WTC11 (cell line): ENCODE results near the gene CENPF.

Experiments
- CBFB ChIP-seq: sonication (generic); formaldehyde crosslinking; IDR thresholded peaks from 2 replicates; pipeline ENCODE4 v1.8.1; 2022; ENCODE audit warnings: mild to moderate bottlenecking, low read depth, missing genetic modification reagents
- FOXK1 ChIP-seq: sonication (generic); formaldehyde crosslinking; IDR thresholded peaks from 2 replicates; pipeline ENCODE4 v1.8.0; 2022; ENCODE audit warnings: mild to moderate bottlenecking, moderate library complexity, missing genetic modification reagents
- HMGA2 ChIP-seq: fragments of 250-450 bp; sonication (Bioruptor Pico); IDR thresholded peaks from 2 replicates; pipeline ENCODE4 v1.4.0; 2021; ENCODE audit warnings: mild to moderate bottlenecking, moderate library complexity
- NFE2L1 ChIP-seq: sonication (generic); formaldehyde crosslinking; IDR thresholded peaks from 2 replicates; pipeline ENCODE4 v1.8.1; 2023; ENCODE audit warnings: missing genetic modification reagents
- SP1 ChIP-seq: sonication (generic); formaldehyde crosslinking; conservative IDR thresholded peaks from 2 replicates; pipeline ENCODE4 v1.8.1; 2022; ENCODE audit warnings: missing genetic modification reagents
- TF ChIP-seq, protein P1 (sequence below): fragments of 200-600 bp; IDR thresholded peaks from 2 replicates; pipeline ENCODE4 v1.8.0; 2022; ENCODE audit warnings: antibody characterized with exemption
- TF ChIP-seq, protein P2 (sequence below): fragments of 250-450 bp; sonication (Bioruptor Pico); IDR thresholded peaks from 2 replicates; pipeline ENCODE4 v1.9.0; 2021; ENCODE audit warnings: mild to moderate bottlenecking
- TF ChIP-seq, protein P3 (sequence below): sonication (generic); formaldehyde crosslinking; IDR thresholded peaks from 2 replicates; pipeline ENCODE4 v1.8.0; 2022; ENCODE audit warnings: mild to moderate bottlenecking, missing genetic modification reagents
- TF ChIP-seq, protein P4 (sequence below): sonication (generic); formaldehyde crosslinking; IDR thresholded peaks from 2 replicates; pipeline ENCODE4 v1.8.1; 2023; ENCODE audit warnings: mild to moderate bottlenecking, missing genetic modification reagents, moderate library complexity
- TF ChIP-seq, protein P5 (sequence below): sonication (generic); formaldehyde crosslinking; IDR thresholded peaks from 2 replicates; pipeline ENCODE4 v1.8.0; 2022; ENCODE audit warnings: mild to moderate bottlenecking, missing genetic modification reagents
- TF ChIP-seq, protein P6 (sequence below): sonication (generic); formaldehyde crosslinking; IDR thresholded peaks from 2 replicates; pipeline ENCODE4 v1.8.1; 2023; ENCODE audit warnings: mild to moderate bottlenecking, missing genetic modification reagents, borderline replicate concordance
- TF ChIP-seq, protein P7 (sequence below): fragments of 250-450 bp; sonication (Bioruptor Pico); IDR thresholded peaks from 2 replicates; pipeline ENCODE4 v1.9.0; 2021; ENCODE audit warnings: mild to moderate bottlenecking
- TF ChIP-seq, protein P8 (sequence below): sonication (generic); formaldehyde crosslinking; IDR thresholded peaks from 2 replicates; pipeline ENCODE4 v1.8.0; 2022; ENCODE audit warnings: mild to moderate bottlenecking, missing genetic modification reagents
- TF ChIP-seq, protein P9 (sequence below): sonication (generic); formaldehyde crosslinking; conservative IDR thresholded peaks from 2 replicates; pipeline ENCODE4 v1.8.1; 2023; ENCODE audit warnings: mild to moderate bottlenecking, low read depth, missing genetic modification reagents, moderate library complexity

DNA sequence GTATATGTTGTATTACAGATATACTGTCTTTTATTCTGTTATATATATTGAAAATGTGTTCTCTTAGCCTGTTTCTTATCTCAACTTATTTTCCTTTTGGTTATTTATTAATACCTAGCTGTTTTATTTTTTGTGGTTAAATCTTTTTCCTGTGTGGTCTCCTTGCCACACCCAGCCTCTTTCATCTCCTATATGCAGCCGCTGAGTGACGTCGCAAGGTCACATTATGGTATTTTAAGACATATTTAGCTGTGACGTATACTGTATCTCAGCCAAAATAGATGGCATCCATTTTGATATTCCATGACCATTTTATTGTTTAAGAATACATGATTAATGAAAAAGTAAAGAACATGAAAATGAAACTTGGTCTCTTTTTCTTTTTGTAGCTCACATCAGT, 29.1 kb downstream of the CENPF start:
- no peak for TF ChIP-seq HMGA2 (CRISPR knock-in tag)
- no peak for TF ChIP-seq SP1
- TF ChIP-seq, protein P1, sequence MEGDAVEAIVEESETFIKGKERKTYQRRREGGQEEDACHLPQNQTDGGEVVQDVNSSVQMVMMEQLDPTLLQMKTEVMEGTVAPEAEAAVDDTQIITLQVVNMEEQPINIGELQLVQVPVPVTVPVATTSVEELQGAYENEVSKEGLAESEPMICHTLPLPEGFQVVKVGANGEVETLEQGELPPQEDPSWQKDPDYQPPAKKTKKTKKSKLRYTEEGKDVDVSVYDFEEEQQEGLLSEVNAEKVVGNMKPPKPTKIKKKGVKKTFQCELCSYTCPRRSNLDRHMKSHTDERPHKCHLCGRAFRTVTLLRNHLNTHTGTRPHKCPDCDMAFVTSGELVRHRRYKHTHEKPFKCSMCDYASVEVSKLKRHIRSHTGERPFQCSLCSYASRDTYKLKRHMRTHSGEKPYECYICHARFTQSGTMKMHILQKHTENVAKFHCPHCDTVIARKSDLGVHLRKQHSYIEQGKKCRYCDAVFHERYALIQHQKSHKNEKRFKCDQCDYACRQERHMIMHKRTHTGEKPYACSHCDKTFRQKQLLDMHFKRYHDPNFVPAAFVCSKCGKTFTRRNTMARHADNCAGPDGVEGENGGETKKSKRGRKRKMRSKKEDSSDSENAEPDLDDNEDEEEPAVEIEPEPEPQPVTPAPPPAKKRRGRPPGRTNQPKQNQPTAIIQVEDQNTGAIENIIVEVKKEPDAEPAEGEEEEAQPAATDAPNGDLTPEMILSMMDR: no peak
- TF ChIP-seq, protein P2, sequence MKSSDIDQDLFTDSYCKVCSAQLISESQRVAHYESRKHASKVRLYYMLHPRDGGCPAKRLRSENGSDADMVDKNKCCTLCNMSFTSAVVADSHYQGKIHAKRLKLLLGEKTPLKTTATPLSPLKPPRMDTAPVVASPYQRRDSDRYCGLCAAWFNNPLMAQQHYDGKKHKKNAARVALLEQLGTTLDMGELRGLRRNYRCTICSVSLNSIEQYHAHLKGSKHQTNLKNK (CRISPR knock-in tag): no peak
- TF ChIP-seq, protein P3, sequence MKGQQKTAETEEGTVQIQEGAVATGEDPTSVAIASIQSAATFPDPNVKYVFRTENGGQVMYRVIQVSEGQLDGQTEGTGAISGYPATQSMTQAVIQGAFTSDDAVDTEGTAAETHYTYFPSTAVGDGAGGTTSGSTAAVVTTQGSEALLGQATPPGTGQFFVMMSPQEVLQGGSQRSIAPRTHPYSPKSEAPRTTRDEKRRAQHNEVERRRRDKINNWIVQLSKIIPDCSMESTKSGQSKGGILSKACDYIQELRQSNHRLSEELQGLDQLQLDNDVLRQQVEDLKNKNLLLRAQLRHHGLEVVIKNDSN: no peak
- TF ChIP-seq, protein P4, sequence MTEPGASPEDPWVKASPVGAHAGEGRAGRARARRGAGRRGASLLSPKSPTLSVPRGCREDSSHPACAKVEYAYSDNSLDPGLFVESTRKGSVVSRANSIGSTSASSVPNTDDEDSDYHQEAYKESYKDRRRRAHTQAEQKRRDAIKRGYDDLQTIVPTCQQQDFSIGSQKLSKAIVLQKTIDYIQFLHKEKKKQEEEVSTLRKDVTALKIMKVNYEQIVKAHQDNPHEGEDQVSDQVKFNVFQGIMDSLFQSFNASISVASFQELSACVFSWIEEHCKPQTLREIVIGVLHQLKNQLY (CRISPR knock-in tag): no peak
- TF ChIP-seq NFE2L1: no peak
- TF ChIP-seq, protein P5, sequence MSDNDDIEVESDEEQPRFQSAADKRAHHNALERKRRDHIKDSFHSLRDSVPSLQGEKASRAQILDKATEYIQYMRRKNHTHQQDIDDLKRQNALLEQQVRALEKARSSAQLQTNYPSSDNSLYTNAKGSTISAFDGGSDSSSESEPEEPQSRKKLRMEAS: no peak
- TF ChIP-seq CBFB (CRISPR knock-in tag): no peak
- TF ChIP-seq, protein P6, sequence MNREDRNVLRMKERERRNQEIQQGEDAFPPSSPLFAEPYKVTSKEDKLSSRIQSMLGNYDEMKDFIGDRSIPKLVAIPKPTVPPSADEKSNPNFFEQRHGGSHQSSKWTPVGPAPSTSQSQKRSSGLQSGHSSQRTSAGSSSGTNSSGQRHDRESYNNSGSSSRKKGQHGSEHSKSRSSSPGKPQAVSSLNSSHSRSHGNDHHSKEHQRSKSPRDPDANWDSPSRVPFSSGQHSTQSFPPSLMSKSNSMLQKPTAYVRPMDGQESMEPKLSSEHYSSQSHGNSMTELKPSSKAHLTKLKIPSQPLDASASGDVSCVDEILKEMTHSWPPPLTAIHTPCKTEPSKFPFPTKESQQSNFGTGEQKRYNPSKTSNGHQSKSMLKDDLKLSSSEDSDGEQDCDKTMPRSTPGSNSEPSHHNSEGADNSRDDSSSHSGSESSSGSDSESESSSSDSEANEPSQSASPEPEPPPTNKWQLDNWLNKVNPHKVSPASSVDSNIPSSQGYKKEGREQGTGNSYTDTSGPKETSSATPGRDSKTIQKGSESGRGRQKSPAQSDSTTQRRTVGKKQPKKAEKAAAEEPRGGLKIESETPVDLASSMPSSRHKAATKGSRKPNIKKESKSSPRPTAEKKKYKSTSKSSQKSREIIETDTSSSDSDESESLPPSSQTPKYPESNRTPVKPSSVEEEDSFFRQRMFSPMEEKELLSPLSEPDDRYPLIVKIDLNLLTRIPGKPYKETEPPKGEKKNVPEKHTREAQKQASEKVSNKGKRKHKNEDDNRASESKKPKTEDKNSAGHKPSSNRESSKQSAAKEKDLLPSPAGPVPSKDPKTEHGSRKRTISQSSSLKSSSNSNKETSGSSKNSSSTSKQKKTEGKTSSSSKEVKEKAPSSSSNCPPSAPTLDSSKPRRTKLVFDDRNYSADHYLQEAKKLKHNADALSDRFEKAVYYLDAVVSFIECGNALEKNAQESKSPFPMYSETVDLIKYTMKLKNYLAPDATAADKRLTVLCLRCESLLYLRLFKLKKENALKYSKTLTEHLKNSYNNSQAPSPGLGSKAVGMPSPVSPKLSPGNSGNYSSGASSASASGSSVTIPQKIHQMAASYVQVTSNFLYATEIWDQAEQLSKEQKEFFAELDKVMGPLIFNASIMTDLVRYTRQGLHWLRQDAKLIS (CRISPR knock-in tag): no peak
- TF ChIP-seq, protein P7, sequence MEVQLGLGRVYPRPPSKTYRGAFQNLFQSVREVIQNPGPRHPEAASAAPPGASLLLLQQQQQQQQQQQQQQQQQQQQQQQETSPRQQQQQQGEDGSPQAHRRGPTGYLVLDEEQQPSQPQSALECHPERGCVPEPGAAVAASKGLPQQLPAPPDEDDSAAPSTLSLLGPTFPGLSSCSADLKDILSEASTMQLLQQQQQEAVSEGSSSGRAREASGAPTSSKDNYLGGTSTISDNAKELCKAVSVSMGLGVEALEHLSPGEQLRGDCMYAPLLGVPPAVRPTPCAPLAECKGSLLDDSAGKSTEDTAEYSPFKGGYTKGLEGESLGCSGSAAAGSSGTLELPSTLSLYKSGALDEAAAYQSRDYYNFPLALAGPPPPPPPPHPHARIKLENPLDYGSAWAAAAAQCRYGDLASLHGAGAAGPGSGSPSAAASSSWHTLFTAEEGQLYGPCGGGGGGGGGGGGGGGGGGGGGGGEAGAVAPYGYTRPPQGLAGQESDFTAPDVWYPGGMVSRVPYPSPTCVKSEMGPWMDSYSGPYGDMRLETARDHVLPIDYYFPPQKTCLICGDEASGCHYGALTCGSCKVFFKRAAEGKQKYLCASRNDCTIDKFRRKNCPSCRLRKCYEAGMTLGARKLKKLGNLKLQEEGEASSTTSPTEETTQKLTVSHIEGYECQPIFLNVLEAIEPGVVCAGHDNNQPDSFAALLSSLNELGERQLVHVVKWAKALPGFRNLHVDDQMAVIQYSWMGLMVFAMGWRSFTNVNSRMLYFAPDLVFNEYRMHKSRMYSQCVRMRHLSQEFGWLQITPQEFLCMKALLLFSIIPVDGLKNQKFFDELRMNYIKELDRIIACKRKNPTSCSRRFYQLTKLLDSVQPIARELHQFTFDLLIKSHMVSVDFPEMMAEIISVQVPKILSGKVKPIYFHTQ (CRISPR knock-in tag): no peak
- TF ChIP-seq, protein P8, sequence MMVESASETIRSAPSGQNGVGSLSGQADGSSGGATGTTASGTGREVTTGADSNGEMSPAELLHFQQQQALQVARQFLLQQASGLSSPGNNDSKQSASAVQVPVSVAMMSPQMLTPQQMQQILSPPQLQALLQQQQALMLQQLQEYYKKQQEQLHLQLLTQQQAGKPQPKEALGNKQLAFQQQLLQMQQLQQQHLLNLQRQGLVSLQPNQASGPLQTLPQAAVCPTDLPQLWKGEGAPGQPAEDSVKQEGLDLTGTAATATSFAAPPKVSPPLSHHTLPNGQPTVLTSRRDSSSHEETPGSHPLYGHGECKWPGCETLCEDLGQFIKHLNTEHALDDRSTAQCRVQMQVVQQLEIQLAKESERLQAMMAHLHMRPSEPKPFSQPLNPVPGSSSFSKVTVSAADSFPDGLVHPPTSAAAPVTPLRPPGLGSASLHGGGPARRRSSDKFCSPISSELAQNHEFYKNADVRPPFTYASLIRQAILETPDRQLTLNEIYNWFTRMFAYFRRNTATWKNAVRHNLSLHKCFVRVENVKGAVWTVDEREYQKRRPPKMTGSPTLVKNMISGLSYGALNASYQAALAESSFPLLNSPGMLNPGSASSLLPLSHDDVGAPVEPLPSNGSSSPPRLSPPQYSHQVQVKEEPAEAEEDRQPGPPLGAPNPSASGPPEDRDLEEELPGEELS: no peak
- TF ChIP-seq FOXK1 (CRISPR knock-in tag): no peak
- TF ChIP-seq, protein P9, sequence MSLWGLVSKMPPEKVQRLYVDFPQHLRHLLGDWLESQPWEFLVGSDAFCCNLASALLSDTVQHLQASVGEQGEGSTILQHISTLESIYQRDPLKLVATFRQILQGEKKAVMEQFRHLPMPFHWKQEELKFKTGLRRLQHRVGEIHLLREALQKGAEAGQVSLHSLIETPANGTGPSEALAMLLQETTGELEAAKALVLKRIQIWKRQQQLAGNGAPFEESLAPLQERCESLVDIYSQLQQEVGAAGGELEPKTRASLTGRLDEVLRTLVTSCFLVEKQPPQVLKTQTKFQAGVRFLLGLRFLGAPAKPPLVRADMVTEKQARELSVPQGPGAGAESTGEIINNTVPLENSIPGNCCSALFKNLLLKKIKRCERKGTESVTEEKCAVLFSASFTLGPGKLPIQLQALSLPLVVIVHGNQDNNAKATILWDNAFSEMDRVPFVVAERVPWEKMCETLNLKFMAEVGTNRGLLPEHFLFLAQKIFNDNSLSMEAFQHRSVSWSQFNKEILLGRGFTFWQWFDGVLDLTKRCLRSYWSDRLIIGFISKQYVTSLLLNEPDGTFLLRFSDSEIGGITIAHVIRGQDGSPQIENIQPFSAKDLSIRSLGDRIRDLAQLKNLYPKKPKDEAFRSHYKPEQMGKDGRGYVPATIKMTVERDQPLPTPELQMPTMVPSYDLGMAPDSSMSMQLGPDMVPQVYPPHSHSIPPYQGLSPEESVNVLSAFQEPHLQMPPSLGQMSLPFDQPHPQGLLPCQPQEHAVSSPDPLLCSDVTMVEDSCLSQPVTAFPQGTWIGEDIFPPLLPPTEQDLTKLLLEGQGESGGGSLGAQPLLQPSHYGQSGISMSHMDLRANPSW (CRISPR knock-in tag): no peak
